IMR-90 (cell line): ENCODE results near the gene HNRNPLL. TPM values are rescaled to one million over a fixed set of nuclear protein-coding genes. Genes with fewer than 3 reads are reported as not detected.

Experiments used
- ATAC-seq: fragments of 200-7000 bp; cut with Tn5 transposase; 2 replicates; pipeline ENCODE4 v1.9.1; 2020; ENCODE audit warnings: low read depth, mild to moderate bottlenecking, moderate library complexity
- BruUV-seq: library from RNA; stranded (reverse); fragments of 400-500 nt; replicated peaks from 2 replicates; lab custom pipeline; 2021; lab: Mats Ljungman, UMichigan
- CTCF ChIA-PET: fragments of 300-600 bp; formaldehyde crosslinking; extraction: SDS; loops from one replicate; lab custom pipeline; 2021; ENCODE audit warnings: antibody characterized with exemption; lab: Yijun Ruan, JAX
- POLR2A ChIA-PET: fragments of 300-600 bp; sonication (Branson Sonifier 250); formaldehyde crosslinking; loops from one replicate; lab custom pipeline; 2022; ENCODE audit warnings: antibody characterized with exemption; ENCODE audit not compliant: unreplicated experiment; lab: Charles Lee
- DNase-seq: peaks from one replicate; pipeline ENCODE4 v3.0.0; 2013
- H2AFZ ChIP-seq: replicated peaks from 2 replicates; pipeline ENCODE3; 2013; ENCODE audit warnings: low read length, mild to moderate bottlenecking; ENCODE audit not compliant: poor library complexity
- H2AK5ac ChIP-seq: 2 replicates; pipeline ENCODE4 v1.6.1; 2013; ENCODE audit warnings: low read depth, low read length, inconsistent platforms
- H2AK9ac ChIP-seq: replicated peaks from 2 replicates; pipeline ENCODE3; 2013; ENCODE audit warnings: mild to moderate bottlenecking, low read depth, low read length, moderate library complexity; ENCODE audit not compliant: poor library complexity
- H2BK120ac ChIP-seq: 2 replicates; pipeline ENCODE4 v1.6.1; 2013; ENCODE audit warnings: low read depth, low read length, inconsistent platforms
- H2BK15ac ChIP-seq: 3 replicates; pipeline ENCODE4 v1.6.1; 2013; ENCODE audit warnings: low read depth, low read length, inconsistent platforms
- H2BK20ac ChIP-seq: 2 replicates; pipeline ENCODE4 v1.6.1; 2013; ENCODE audit warnings: low read depth, mild to moderate bottlenecking, inconsistent platforms, low read length, moderate library complexity
- H2BK5ac ChIP-seq: 2 replicates; pipeline ENCODE4 v1.6.1; 2013; ENCODE audit warnings: mild to moderate bottlenecking, low read depth, low read length, inconsistent platforms; ENCODE audit not compliant: poor library complexity, severe bottlenecking
- H3K14ac ChIP-seq: replicated peaks from 2 replicates; pipeline ENCODE4 v1.6.1; 2013; ENCODE audit warnings: low read depth, low read length, inconsistent platforms
- H3K18ac ChIP-seq: 2 replicates; pipeline ENCODE4 v1.6.1; 2013; ENCODE audit warnings: low read depth, low read length, control low read depth
- H3K23ac ChIP-seq: 2 replicates; pipeline ENCODE4 v1.6.1; 2013; ENCODE audit warnings: low read depth, low read length, inconsistent platforms
- H3K27ac ChIP-seq: 2 replicates; pipeline ENCODE4 v1.5.1; 2013; ENCODE audit warnings: mild to moderate bottlenecking, control low read depth, low read length; ENCODE audit not compliant: insufficient read depth
- H3K27me3 ChIP-seq: 2 replicates; pipeline ENCODE4 v1.6.1; 2013; ENCODE audit warnings: low read length; ENCODE audit not compliant: control insufficient read depth, insufficient read depth
- H3K36me3 ChIP-seq: 2 replicates; pipeline ENCODE4 v1.6.1; 2013; ENCODE audit warnings: low read length, mixed read lengths; ENCODE audit not compliant: control insufficient read depth, insufficient read depth
- H3K4ac ChIP-seq: 2 replicates; pipeline ENCODE4 v1.6.1; 2013; ENCODE audit warnings: low read depth, low read length, inconsistent platforms
- H3K4me1 ChIP-seq: 2 replicates; pipeline ENCODE4 v1.6.1; 2013; ENCODE audit warnings: low read length, mixed read lengths; ENCODE audit not compliant: control insufficient read depth, insufficient read depth
- H3K4me2 ChIP-seq: 2 replicates; pipeline ENCODE4 v1.6.1; 2013; ENCODE audit warnings: low read depth, mild to moderate bottlenecking, control low read depth, low read length, moderate library complexity
- H3K4me3 ChIP-seq: 2 replicates; pipeline ENCODE4 v1.5.1; 2013; ENCODE audit warnings: low read depth, mild to moderate bottlenecking, control low read depth, low read length, moderate library complexity; ENCODE audit not compliant: insufficient read depth
- H3K56ac ChIP-seq: 2 replicates; pipeline ENCODE4 v1.6.1; 2013; ENCODE audit warnings: low read length, inconsistent platforms; ENCODE audit not compliant: insufficient read depth; ENCODE audit errors: extremely low read depth
- H3K79me1 ChIP-seq, 2 experiments: 2 replicates each; pipeline ENCODE4 v1.6.1; 2013; ENCODE audit warnings: low read length in 2 of 2, inconsistent platforms in 1 of 2, low read depth in 1 of 2
- H3K9ac ChIP-seq: 2 replicates; pipeline ENCODE4 v1.6.1; 2013; ENCODE audit warnings: low read depth, low read length, control low read depth
- H3K9me1 ChIP-seq: 2 replicates; pipeline ENCODE4 v1.6.1; 2013; ENCODE audit warnings: low read length, inconsistent platforms; ENCODE audit not compliant: insufficient read depth
- H3K9me3 ChIP-seq: 2 replicates; pipeline ENCODE4 v1.6.1; 2013; ENCODE audit warnings: low read length; ENCODE audit not compliant: control insufficient read depth, insufficient read depth
- H4K20me1 ChIP-seq: 2 replicates; pipeline ENCODE4 v1.6.1; 2013; ENCODE audit warnings: low read length, inconsistent platforms; ENCODE audit not compliant: insufficient read depth
- H4K5ac ChIP-seq: 2 replicates; pipeline ENCODE4 v1.6.1; 2013; ENCODE audit warnings: mild to moderate bottlenecking, low read depth, low read length, control low read depth
- H4K8ac ChIP-seq, 2 experiments: 2 replicates each; pipeline ENCODE4 v1.6.1; 2013; ENCODE audit warnings: low read depth in 2 of 2, low read length in 2 of 2, control low read depth in 1 of 2, inconsistent platforms in 1 of 2
- H4K91ac ChIP-seq: 2 replicates; pipeline ENCODE4 v1.6.1; 2013; ENCODE audit warnings: low read depth, low read length, inconsistent platforms; ENCODE audit not compliant: insufficient read depth
- BHLHE40 ChIP-seq: fragments of 150-350 bp; IDR thresholded peaks from 2 replicates; pipeline ENCODE4 v1.6.1; 2016; ENCODE audit warnings: mild to moderate bottlenecking, low read depth, low read length
- FOS ChIP-seq: fragments of 150-350 bp; IDR thresholded peaks from 2 replicates; pipeline ENCODE4 v1.6.1; 2016; ENCODE audit warnings: low read depth, low read length
- MAFK ChIP-seq: IDR thresholded peaks from 2 replicates; pipeline ENCODE4 v1.6.1; 2012; ENCODE audit warnings: low read depth, low read length, improper control_type of control experiment
- MAZ ChIP-seq: IDR thresholded peaks from 2 replicates; pipeline ENCODE4 v1.6.1; 2012; ENCODE audit warnings: low read depth, mild to moderate bottlenecking, low read length, improper control_type of control experiment, moderate library complexity, borderline replicate concordance
- MXI1 ChIP-seq: IDR thresholded peaks from 2 replicates; pipeline ENCODE4 v1.6.1; 2012; ENCODE audit warnings: low read depth, mild to moderate bottlenecking, low read length, moderate library complexity, borderline replicate concordance
- RFX5 ChIP-seq: IDR thresholded peaks from 2 replicates; pipeline ENCODE4 v1.8.0; 2012; ENCODE audit warnings: low read depth, mild to moderate bottlenecking, low read length, moderate library complexity
- USF2 ChIP-seq: fragments of 150-350 bp; IDR thresholded peaks from 2 replicates; pipeline ENCODE4 v1.6.1; 2017; ENCODE audit warnings: mild to moderate bottlenecking, antibody characterized with exemption, low read length, low read depth
- WGBS, 2 experiments: methylation state at CpG; one replicate each; pipeline versions ENCODE4 v1.1.5 to v1.1.7; 2013; ENCODE audit warnings: missing lambda C conversion rate in 2 of 2; ENCODE audit not compliant: insufficient read length in 1 of 2; ENCODE audit errors: extremely low coverage in 2 of 2; 5-methylcytosine and 5-hydroxymethylcytosine counted together
- dilution Hi-C: fragments of 300-500 bp; cut with HindIII; formaldehyde crosslinking; loops from one replicate; pipeline ENCODE4 v1.14.3; 2018; ENCODE audit warnings: low sequenced_read_pairs; ENCODE audit not compliant: unreplicated experiment
- in situ Hi-C: fragments of 300-500 bp; cut with MboI; formaldehyde crosslinking; loops from 3 replicates; pipeline ENCODE4 v1.14.3; 2019; ENCODE audit warnings: low sequenced_read_pairs, inconsistent platforms, mixed read lengths
- intact Hi-C: fragments of 100-400 bp; cut with micrococcal nuclease; formaldehyde crosslinking; loops from 2 replicates; pipeline ENCODE4 v1.10.0; 2022
- polyA plus RNA-seq, 3 experiments: library from polyadenylated mRNA; depleted of rRNA; stranded (reverse); fragments of >200 nt; gene quantifications; 2 replicates each; pipeline ENCODE4 v1.2.3, GENCODE V29; 2012; ENCODE audit warnings: low replicate concordance in 1 of 3
- total RNA-seq: library from RNA; depleted of rRNA; stranded (reverse); fragments of >200 nt; gene quantifications from 2 replicates; pipeline ENCODE4 v1.2.3, GENCODE V29; 2012

HNRNPLL gene
- total and polyA plus RNA-seq, 2 of the 4 experiments (the other 2 are of a cell fraction), result 23.7 to 53.1 TPM

GRCh38 chr2:38533757-38534545 is 68.8 kb downstream of the HNRNPLL start:
- dilution Hi-C loops (no loop called here), in situ Hi-C loops (no loop called here), intact Hi-C loops (loop anchor here (10.0 kb wide), 1 partner anchor 301 kb away; no protein-coding TSS in a partner anchor)
- CTCF ChIA-PET, result no interaction called here
- Histone ChIP-seq H3K4me2 (no peak overlapping the region), H3K36me3 (no peaks in the 10 kb centered on the region), H3K27me3 (peaks cover 9% of the 10 kb centered on the region; the same call in 1 of the 2 replicates), H2AK9ac (no peak overlapping the region), H3K18ac (no peak overlapping the region), H3K4ac (no peak overlapping the region), H3K14ac (no peak overlapping the region), H3K4me3 (no peak overlapping the region), H2AK5ac (no peak overlapping the region), H4K91ac (no peak overlapping the region), H3K27ac (no peak overlapping the region), H4K5ac (no peak overlapping the region), H2AFZ (no peak overlapping the region), H3K4me1 (no peaks in the 10 kb centered on the region), H4K8ac (no peak overlapping the region), H2BK120ac (no peak overlapping the region), H3K9me1 (0 out of 2 replicates have a peak, but pooled peaks cover 4% of the 10 kb centered on the region), H3K79me1 (no peaks in the 10 kb centered on the region), H3K56ac (no peak overlapping the region), H2BK5ac (no peak overlapping the region), H2BK20ac (no peak overlapping the region), H4K20me1 (no peaks in the 10 kb centered on the region), H3K9me3 (no peaks in the 10 kb centered on the region), H3K9ac (no peak overlapping the region), H3K23ac (peak overlapping the region; percentile 8; the same call in 1 of the 2 replicates), H2BK15ac (no peak overlapping the region)
- TF ChIP-seq USF2 (no peak), BHLHE40 (no peak), MXI1 (no peak), MAFK (no peak), RFX5 (no peak), MAZ (no peak), FOS (0 out of 2 replicates have a peak, but pooled peaks have one; percentile 12)
- 100% methylated on average over 1 of the region's 10 CpGs; no CpG with 5 or more reads in 1 of the 2 experiments for WGBS, 2 experiments
- POLR2A ChIA-PET, result no interaction called here
- ATAC-seq, result no peak
- DNase-seq, result peak; percentile 16
- no TSS peak for BruUV-seq
